Measurements from ENCODE around the gene NRM. TPM values are rescaled to one million over a fixed set of nuclear protein-coding genes. Genes with fewer than 3 reads are reported as not detected.
"Not testable (repeated sequence)": the region's sequence is repeated elsewhere in the genome, so short reads cannot be mapped to it uniquely, and the experiment has no call there.

Gene NRM, protein sequence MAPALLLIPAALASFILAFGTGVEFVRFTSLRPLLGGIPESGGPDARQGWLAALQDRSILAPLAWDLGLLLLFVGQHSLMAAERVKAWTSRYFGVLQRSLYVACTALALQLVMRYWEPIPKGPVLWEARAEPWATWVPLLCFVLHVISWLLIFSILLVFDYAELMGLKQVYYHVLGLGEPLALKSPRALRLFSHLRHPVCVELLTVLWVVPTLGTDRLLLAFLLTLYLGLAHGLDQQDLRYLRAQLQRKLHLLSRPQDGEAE
- total RNA-seq (2014; rRNA removed; shearing (Covaris generic)), result 15.0 and 20.1 TPM in 2 replicates

DNA sequence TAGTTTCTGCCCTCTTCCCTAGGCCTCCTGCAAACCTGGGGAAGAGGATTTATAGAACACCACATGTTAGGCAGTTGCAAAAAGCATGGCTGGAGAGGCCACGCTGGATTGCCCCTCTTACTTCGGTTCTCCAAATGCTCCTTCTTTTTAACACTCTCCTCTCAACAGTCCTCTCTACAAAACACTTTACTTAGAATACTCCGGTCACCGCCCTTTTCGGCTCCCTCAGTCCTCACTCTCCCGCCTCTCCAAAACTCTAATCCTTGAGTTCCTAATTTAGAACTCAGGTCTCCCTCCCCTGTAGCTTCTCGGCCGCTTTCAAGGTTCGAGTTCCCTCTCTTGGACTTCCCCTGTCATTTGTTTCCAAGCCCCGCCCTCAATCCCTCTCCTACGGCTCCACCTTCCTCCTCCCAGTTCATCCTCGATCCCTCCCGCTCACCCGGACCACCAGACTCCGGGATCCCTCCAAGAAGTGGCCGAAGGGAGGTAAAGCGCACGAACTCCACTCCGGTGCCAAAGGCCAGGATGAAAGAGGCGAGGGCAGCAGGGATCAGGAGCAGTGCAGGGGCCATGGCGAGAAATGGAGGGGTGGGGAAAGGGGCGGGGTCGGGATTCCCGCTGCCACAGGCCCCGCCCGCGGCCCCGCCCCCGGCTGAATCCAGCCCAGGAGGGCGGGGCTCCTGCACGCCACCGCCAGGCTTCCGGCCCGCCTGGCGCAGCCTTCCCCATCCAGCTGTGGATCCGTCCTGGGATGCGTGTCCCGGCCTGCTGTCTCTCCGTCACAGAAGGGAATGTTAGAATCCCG, at the start of gene NRM:
TSS of gene NRM (minus strand) at position 582 of the 805 bp plus-strand sequence. CDS start at position 572, 10 bp downstream.
- peak; percentile 79 for DNase-seq (ENCODE audit: low spot score)

DNA sequence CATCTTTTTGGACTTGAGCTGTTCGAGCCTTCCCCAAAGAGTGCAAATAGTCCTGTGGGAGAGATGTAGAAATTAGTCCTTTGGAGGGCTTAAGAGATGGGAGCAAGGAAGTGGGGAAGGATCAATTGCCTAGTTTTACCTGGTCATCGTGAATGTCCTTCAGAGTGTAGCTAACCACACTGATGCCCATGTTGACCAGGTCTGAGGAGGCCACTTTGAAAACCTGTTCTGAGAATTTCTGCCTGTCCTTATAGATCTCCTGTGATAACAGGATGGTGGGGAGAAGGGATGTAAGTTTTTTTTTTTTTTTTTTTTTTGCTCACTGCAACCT, 49.7 kb upstream of the NRM start:
- no peak for DNase-seq (ENCODE audit: low spot score)

DNA sequence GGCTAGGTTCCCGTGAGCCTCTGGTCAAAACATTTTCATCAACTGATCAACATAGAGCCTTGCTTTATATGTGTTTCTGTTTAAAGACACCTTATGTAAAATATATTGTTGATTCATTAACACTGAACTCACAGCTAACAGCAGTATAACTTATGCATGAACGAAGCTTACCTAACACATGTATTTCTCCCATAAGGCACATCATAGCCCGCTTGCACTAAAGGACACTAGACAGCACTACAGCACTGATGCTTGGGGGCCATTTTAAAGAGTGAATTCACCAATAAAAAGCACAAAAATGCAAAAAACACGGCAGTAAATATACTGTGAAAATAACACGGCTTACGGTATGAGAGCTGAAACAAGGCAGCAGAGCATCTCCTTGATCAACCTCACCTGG, 47.7 kb upstream of the NRM start:
- no peak for DNase-seq (ENCODE audit: low spot score)

DNA sequence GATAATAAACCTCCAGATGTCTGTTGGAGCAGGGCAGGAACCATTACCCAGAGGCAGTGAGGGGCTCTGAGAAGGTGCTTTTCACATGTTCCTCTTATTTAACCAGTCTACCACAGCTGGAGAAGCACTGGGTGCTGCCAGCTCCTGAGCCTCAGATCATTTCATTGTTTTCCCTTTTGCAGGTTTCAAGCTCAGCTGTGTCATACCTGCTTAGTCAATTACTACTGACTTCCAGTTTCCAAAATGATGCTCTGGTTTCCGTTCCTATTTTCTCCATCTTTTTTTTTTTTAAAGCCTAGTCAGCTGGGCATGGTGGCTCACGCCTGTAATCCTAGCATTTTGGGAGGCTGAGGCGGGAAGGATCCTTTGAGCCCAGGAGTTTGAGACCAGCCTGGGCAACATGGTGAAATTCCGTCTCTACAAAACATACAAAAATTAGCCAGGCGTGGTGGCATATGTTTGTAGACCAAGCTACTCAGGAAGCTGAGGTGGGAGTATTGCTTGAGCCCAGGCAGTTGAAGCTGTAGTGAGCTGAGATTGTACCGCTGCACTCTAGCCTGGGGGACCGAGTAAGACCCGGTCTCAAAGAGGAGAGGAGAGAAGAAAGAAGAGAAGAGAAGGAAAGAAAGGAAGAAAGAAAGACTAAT, 45.0 kb upstream of the NRM start:
- no peak for DNase-seq (ENCODE audit: low spot score)

DNA sequence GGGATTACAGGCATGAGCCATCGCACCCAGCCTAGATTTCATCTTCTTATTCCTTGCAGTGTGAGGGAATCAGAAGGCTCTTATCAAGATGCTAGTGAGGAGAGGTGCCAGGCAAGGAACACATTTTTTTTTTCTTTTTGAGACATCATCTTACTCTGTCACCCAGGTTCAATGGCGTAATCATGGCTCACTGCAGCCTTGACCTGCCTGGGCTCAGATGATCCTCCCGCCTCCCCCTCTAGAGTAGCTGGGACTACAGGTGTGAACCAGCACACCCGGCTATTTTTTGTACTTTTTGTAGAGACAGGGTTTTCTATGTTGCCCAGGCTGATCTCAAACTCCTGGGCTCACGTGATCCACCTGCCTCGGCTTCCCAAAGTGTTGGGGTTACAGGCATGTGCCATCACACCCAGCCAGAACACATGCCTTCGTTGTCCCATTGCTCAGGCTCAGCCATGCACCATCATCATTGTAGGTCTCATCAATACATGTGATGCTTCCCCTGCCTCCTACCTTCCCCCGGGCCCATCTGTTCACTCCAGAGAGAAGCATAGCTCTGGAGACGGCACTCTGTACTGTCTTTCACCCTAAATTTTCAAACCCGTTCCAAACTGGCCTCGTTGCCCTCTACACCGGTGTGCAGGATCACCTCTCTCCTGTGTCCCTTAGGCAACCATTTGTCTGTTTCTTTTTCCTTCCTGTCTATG, 41.6 kb upstream of the NRM start:
- DNase-seq (ENCODE audit: low spot score), result no peak

DNA sequence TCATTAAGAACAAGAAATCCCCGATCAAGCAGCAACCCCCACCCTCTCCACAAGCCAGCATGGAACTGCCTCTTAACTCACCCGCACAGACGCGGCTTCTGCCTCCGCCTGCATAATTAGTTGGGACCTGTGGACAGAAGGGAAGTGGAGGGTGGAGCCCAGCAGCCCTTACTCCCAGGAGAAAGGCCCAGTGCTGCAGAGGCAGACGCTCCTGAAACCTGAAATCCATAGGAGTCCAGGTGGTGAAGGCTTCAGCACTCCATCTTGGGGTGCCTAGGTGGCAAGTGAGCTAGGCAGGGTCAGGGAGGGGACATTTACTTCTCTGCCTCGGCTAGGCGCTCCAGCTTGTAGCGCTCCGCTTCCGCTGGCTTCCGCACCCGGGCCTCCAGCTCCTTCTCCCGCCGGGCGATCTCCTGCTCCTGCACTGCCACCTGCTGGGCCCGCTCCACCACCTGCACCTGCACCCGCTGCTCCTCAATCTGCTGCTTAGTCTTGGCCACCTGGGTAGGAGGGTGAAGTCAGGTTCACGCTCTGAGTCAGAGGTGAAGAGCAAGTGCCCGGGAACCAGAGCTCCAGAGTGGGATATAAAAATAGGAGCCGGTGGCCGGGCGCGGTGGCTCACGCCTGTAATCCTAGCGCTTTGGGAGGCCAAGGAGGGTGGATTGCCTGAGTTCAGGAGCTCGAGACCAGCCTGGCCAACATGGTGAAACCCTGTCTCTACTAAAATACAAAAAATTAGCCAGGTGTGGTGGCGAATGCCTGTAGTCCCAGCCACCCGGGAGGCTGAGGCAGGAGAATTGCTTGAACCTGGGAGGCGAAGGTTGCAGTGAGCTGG, 40.0 kb upstream of the NRM start:
- DNase-seq (ENCODE audit: low spot score), result peak; percentile 53

DNA sequence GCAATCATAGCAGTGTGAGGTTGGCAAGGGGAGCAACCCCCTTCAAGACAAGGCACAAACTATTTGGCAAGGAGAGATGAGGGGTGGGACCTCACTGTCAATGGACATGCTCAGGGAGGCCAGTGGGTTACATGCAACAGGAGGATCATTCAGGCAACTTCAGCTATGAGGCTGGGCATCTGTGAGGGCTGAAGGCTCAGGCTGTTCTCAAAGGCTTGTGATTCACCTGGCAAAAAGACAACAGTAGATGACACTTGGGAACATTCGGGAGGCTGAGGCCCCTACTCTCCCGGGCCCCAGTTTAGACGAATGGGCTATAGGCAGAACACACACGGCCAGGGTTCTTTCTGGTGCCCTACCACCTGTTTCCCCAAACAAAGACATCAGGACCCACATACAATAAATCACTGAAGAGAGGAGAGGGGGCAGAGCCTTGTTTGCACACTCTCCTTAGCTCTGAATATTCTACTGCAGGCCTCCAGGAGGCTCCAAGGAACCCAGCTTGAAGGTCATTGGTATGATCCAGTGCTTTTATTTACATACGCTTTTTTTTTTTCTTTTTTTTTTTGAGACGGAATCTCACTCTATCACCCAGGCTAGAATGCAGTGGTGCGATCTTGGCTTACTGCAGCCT, 37.3 kb upstream of the NRM start:
- DNase-seq (ENCODE audit: low spot score), result peak; percentile 50

DNA sequence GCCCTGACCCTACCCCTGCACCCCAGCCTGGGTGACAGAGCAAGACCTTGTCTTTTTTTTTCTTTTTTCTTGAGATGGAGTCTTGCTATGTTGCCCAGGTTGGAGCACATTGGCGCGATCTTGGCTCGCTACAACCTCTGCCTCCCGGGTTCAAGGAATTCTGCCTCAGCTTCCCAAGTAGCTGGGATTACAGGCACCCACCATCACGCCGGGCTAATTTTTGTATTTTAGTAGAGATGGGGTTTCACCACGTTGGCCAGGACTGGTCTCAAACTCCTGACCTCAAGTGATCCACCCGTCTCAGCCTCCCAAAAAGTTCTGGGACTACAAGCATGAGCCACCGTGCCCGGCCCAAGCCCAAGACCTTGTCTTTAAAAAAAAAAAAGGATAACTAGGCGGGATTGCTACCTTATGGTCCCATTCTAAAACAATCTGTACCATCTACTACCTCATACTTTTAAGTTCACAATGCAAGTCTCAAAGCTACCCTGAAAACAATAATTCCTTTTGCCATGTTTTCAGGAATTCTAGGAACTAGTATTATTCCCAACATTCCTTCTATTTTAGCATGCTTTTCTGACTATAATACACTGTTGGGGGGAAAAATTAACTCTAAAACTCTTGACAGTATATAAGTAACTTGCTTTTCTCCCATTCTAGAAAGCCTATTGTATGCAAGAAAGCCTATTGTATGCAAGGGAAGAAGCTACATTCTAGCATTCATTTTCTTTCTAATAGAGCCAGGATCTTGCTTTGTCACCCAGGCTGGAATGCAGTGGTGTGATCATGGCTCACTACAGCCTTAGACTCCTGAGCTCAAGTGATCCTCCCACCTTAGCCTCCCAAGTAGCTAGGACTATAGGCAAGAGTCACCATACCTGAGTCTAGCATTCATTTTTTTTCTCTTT, 36.0 kb upstream of the NRM start:
- no peak for DNase-seq (ENCODE audit: low spot score)

DNA sequence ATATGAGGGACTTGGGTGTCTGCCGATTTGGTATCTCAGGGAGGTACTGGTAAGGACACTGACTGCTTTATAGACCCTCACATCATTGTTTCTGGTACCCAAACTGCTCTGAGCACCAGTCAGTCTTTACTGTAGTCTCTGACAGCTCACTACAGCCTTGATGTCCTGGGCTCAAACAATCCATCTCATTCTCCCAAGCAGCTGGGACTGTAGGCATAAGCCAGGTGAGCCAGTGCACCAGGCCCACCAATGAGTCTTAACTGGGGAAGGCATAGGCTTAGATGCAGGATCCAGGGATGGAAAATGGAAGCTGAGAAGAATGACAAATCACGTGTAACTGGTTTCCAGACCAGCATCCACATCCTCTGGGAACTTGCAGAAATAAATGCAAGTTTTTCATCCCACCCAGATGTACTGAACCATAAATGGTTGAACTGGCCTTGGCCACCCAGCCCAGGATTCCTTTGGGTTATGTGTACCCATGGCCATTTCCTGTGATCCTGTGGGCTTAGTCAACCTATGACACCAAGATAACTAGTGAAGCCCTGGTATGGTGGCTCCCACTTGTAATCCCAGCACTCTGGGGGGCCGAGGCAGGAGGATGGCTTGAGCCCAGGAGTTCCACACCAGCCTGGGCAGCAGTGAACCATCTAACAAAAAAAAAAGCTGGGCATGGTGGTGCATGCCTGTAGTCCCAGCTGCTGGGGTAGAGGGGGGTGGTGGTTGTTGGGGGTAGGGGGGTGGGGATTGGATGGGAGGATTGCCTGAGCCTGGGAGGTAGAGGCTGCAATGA, 35.1 kb upstream of the NRM start:
- DNase-seq (ENCODE audit: low spot score), result peak; percentile 67

DNA sequence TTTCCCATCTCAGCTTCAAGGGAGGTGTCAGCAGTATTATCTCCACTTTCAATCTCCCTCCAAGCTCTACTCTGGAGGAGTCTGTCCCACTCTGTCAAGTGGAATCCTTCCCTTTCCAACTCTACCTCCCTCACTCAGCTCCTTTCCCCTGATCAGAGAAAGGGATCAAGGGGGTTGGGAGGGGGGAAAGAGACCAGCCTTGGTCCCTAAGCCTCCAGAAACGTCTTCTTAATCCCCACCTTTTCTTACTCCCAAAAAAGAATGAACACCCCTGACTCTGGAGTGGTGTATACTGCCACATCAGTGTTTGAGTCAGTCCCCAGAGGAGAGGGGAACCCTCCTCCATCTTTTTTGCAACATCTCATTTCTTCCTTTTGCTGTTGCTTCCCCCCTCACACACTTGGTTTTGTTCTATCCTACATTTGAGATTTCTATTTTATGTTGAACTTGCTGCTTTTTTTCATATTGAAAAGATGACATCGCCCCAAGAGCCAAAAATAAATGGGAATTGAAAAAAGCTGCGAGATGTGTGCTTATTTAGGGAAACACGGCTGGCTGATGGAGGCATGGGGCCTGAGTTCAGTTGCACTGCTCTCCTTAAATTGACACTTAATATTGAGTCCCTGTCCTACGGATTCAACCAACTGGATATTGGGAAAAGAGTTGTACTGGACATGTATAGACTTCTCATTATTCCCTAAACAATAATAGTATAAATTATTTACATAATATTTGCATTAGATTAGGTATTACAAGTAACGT, 34.3 kb upstream of the NRM start:
- no peak for DNase-seq (ENCODE audit: low spot score)

DNA sequence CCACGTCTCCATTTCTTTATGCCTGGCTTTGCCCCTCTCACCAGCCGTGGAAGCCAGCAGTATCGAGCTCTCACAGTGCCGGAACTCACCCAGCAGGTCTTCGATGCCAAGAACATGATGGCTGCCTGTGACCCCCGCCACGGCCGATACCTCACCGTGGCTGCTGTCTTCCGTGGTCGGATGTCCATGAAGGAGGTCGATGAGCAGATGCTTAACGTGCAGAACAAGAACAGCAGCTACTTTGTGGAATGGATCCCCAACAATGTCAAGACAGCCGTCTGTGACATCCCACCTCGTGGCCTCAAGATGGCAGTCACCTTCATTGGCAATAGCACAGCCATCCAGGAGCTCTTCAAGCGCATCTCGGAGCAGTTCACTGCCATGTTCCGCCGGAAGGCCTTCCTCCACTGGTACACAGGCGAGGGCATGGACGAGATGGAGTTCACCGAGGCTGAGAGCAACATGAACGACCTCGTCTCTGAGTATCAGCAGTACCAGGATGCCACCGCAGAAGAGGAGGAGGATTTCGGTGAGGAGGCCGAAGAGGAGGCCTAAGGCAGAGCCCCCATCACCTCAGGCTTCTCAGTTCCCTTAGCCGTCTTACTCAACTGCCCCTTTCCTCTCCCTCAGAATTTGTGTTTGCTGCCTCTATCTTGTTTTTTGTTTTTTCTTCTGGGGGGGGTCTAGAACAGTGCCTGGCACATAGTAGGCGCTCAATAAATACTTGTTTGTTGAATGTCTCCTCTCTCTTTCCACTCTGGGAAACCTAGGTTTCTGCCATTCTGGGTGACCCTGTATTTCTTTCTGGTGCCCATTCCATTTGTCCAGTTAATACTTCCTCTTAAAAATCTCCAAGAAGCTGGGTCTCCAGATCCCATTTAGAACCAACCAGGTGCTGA, 33.3 kb upstream of the NRM start:
- DNase-seq (ENCODE audit: low spot score), result not testable (repeated sequence)

DNA sequence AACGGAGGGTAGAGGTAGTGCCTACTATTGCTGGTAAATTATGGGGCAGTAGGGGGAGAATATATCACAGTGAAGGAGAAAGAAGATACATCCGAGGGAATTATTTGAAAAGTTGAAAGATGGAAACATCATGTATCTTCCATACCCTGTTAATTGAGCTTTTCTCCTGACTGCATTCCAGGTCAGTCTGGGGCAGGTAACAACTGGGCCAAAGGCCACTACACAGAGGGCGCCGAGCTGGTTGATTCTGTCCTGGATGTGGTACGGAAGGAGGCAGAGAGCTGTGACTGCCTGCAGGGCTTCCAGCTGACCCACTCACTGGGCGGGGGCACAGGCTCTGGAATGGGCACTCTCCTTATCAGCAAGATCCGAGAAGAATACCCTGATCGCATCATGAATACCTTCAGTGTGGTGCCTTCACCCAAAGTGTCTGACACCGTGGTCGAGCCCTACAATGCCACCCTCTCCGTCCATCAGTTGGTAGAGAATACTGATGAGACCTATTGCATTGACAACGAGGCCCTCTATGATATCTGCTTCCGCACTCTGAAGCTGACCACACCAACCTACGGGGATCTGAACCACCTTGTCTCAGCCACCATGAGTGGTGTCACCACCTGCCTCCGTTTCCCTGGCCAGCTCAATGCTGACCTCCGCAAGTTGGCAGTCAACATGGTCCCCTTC, 32.5 kb upstream of the NRM start:
- not testable (repeated sequence) for DNase-seq (ENCODE audit: low spot score)

DNA sequence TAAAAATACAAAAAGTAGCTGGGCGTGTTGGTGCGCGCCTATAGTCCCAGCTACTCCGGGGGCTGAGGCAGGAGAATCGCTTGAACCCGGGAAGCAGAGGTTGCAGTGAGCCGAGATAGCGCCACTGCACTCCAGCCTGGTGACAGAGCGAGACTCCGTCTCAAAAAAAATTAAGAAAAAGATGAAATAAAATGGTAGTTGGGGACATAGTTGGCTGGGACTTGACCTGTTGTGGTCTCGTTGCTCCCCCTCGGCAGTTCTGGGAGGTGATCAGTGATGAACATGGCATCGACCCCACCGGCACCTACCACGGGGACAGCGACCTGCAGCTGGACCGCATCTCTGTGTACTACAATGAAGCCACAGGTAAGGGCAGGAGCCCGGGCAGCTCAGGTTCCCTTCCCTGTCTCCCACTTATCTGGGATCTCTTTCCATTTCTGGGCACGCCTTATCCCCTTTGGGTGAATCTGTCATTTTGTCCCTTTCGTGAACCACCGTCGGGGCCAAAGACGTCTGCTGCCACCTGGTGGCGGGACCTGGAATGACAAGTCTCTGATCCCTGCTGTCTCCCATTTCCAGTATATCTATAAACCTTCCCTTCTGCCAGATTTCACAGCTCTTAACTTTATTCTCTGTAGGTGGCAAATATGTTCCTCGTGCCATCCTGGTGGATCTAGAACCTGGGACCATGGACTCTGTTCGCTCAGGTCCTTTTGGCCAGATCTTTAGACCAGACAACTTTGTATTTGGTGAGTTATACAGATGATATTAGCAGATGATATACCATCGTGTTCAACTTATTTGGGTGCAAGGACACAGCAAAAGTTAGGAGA, 31.7 kb upstream of the NRM start:
- peak; percentile 74 for DNase-seq (ENCODE audit: low spot score)

DNA sequence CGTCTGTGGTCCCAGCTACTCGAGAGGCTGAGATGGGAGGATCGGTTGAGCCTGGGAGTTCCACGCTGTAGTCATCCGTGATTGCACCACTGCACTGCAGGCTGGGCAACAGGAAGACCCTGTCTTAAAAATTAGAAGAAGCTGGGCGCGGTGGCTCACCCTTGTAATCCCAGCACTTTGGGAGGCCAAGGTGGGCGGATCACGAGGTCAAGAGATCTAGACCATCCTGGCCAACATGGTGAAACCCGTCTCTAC, 31.2 kb upstream of the NRM start:
- DNase-seq (ENCODE audit: low spot score), result not testable (repeated sequence)

DNA sequence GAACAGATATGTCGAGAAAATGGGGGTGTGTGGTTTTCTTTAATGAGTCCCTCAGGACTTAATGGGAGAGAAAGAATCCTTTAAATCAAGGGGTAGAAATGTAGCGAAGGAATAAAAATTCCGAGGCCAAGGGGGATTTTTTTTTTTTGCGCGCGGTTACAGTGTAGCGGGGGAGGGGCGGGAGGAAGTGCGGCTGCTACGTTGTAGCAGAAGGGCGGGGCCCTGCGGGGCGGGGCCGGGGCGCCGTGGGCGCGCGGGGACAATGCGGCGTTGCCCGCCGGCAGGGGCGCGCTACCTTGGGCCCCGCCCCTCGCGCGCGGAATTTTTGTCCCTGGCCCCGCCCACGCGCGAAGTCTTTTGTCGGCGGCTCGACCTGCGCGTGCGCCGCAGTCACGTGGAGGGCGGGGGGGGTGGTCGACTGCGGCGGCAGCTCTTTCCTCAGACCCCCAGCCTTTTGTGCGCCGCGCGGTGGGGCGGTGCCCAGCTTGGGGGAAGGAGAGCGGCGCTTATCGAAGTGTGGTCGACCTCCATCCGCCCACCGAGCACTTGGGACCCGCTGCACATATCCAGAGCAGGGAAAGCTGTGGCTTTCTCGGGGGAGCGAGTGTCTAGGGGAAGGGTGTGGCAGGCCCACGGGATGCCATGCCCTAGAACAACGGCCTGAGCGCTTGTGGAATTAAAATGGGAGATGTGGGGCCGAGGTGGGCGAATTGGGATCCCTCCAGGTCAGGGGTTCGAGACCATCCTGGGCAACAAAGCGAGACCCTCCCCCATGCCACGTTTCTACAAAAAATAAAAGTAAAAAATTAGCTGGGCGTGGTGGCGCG, 30.6 kb upstream of the NRM start:
- DNase-seq (ENCODE audit: low spot score), result peak; percentile 75
